ENCODE data around the gene FASTKD3.

DNA sequence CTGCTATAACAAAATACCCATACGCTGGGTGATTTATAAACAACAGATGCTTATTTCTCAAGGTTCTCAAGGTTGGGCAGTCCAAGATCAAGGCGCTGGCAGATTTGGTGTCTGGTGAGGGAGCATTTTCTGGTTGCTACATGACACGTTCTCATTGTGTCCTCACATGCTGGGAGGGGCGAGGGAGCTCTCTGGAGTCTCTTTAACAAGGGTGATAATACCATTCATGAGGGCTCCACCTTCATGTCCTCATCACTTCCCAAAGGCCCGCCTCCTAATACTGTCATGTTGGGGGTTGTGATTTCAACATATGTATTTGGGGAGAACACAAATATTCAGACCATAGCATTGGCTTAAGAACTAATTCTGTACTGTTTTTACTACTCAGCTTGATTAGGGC, 22.5 kb downstream of the FASTKD3 start:
- TF ChIP-seq, protein P1, sequence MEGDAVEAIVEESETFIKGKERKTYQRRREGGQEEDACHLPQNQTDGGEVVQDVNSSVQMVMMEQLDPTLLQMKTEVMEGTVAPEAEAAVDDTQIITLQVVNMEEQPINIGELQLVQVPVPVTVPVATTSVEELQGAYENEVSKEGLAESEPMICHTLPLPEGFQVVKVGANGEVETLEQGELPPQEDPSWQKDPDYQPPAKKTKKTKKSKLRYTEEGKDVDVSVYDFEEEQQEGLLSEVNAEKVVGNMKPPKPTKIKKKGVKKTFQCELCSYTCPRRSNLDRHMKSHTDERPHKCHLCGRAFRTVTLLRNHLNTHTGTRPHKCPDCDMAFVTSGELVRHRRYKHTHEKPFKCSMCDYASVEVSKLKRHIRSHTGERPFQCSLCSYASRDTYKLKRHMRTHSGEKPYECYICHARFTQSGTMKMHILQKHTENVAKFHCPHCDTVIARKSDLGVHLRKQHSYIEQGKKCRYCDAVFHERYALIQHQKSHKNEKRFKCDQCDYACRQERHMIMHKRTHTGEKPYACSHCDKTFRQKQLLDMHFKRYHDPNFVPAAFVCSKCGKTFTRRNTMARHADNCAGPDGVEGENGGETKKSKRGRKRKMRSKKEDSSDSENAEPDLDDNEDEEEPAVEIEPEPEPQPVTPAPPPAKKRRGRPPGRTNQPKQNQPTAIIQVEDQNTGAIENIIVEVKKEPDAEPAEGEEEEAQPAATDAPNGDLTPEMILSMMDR (IDR thresholded peaks at IDR 0.05; ENCODE audit: low read depth, low read length) = no peak
- TF ChIP-seq POLR2A (IDR thresholded peaks at IDR 0.05; ENCODE audit: extremely low read depth, insufficient read length) = no peak
- TF ChIP-seq, protein P2, sequence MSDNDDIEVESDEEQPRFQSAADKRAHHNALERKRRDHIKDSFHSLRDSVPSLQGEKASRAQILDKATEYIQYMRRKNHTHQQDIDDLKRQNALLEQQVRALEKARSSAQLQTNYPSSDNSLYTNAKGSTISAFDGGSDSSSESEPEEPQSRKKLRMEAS (IDR thresholded peaks at IDR 0.05; ENCODE audit: low read depth, low read length) = no peak

All from NB4 (cell line).